Astrocyte of the cerebellum (primary cell): ENCODE data around the gene LRRC4.

Experiments used
- DNase-seq: peaks from one replicate; pipeline ENCODE4 v3.0.0-alpha.2; 2011; ENCODE audit warnings: low read depth
- H3K4me3 ChIP-seq: 2 replicates; pipeline ENCODE4 v1.5.1; 2011; ENCODE audit warnings: mild to moderate bottlenecking, low read depth, low read length, moderate library complexity
- CTCF ChIP-seq: IDR thresholded peaks from 2 replicates; pipeline ENCODE4 v1.5.1; 2012; ENCODE audit warnings: low read length, low read depth, moderate library complexity, mild to moderate bottlenecking; ENCODE audit errors: missing control alignments
- in situ Hi-C: cut with HindIII; loops from 2 replicates; pipeline ENCODE4 v1.10.0; 2017; ENCODE audit warnings: low sequenced_read_pairs

Gene LRRC4

GRCh38 chr7:128034825-128035224 is 3.6 kb upstream of the LRRC4 start:
- no peak for TF ChIP-seq CTCF
- in situ Hi-C loops: no loop called here
- DNase-seq: no peak
- H3K4me3 ChIP-seq: no peak overlapping the region

GRCh38 chr7:128033246-128033645 is 2.0 kb upstream of the LRRC4 start:
- TF ChIP-seq CTCF: no peak
- in situ Hi-C loops: no loop called here
- no peak overlapping the region for H3K4me3 ChIP-seq
- no peak for DNase-seq

GRCh38 chr7:128032605-128033235 is 1.5 kb upstream of the LRRC4 start:
- in situ Hi-C loops: no loop called here
- TF ChIP-seq CTCF: no peak
- peak overlapping the region; percentile 32 for H3K4me3 ChIP-seq
- no peak for DNase-seq

GRCh38 chr7:128031901-128032604 is 816 bp upstream of the LRRC4 start:
- in situ Hi-C loops: no loop called here
- H3K4me3 ChIP-seq: peak overlapping the region; percentile 36
- DNase-seq: peak; percentile 72
- peak; percentile 32 for TF ChIP-seq CTCF

GRCh38 chr7:128030263-128030653 is 979 bp downstream of the LRRC4 start:
- H3K4me3 ChIP-seq: no peak overlapping the region

GRCh38 chr7:128029405-128029995 is 1.7 kb downstream of the LRRC4 start:
- in situ Hi-C loops: no loop called here
- no peak overlapping the region for H3K4me3 ChIP-seq
- DNase-seq: no peak
- no peak for TF ChIP-seq CTCF

More at GRCh38 chr7:128030263-128030653, 979 bp downstream of the LRRC4 start:
- no peak for TF ChIP-seq CTCF
- in situ Hi-C loops: no loop called here
- DNase-seq: no peak
